Measurements from ENCODE around the gene FLT3.
"Not testable (repeated sequence)": the region's sequence is repeated elsewhere in the genome, so short reads cannot be mapped to it uniquely, and the experiment has no call there.

Gene FLT3

DNA sequence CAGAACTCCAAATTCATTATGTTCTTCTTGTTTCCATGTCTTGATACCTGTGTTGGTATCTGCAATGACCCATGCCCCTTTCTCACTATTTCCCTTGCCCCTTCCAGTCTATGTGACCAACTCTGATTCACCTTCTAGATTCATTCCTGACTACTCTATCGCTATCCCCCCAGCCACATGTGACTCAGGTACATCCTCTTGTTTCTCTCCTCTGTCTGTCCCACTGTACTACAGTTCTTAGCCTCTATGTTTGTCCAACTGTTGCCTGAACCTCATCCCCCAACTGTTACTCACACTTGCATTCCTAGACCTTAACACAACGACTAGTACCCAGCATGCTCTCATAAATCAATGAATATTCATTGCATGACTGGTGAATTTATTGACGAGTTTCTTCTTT, 10.0 kb upstream of the FLT3 start:
- H3K4me3 ChIP-seq (ENCODE audit: low read depth, low read length), result no peak overlapping the region
- DNase-seq, result no peak
- H3K27me3 ChIP-seq, result peaks cover 10% of the 10 kb centered on the region
- no peaks in the 10 kb centered on the region for H3K4me1 ChIP-seq
- TF ChIP-seq, protein P1, sequence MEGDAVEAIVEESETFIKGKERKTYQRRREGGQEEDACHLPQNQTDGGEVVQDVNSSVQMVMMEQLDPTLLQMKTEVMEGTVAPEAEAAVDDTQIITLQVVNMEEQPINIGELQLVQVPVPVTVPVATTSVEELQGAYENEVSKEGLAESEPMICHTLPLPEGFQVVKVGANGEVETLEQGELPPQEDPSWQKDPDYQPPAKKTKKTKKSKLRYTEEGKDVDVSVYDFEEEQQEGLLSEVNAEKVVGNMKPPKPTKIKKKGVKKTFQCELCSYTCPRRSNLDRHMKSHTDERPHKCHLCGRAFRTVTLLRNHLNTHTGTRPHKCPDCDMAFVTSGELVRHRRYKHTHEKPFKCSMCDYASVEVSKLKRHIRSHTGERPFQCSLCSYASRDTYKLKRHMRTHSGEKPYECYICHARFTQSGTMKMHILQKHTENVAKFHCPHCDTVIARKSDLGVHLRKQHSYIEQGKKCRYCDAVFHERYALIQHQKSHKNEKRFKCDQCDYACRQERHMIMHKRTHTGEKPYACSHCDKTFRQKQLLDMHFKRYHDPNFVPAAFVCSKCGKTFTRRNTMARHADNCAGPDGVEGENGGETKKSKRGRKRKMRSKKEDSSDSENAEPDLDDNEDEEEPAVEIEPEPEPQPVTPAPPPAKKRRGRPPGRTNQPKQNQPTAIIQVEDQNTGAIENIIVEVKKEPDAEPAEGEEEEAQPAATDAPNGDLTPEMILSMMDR (IDR thresholded peaks at IDR 0.05; ENCODE audit: low read depth, low read length), result no peak
- H3K36me3 ChIP-seq, result no peaks in the 10 kb centered on the region
- no peaks in the 10 kb centered on the region for H3K9me3 ChIP-seq

DNA sequence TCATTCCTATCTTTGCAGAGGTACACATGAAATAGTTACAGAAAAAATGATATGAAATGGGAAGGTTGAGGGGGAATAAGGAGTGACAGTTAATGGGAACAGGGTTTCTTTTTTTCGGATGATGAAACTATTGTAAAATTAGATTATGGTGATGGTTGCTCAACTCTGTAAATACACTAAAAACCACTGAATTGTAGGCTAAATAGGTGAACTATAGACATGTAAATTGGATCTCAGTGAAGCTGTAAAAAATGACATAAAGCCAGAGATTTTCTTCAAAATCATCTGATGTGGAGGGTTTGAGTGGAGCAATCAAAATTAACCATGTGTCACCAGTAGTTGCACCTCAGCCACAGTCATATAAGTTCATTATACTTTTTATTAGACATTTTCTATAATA, 6.6 kb upstream of the FLT3 start:
- Histone ChIP-seq H3K4me1 (no peaks in the 10 kb centered on the region), H3K36me3 (no peaks in the 10 kb centered on the region), H3K27me3 (peaks cover 36% of the 10 kb centered on the region), H3K9me3 (no peaks in the 10 kb centered on the region), H3K4me3 (ENCODE audit: low read depth, low read length) (no peak overlapping the region)
- TF ChIP-seq, protein P1 (IDR thresholded peaks at IDR 0.05; ENCODE audit: low read depth, low read length), result no peak
- no peak for DNase-seq

DNA sequence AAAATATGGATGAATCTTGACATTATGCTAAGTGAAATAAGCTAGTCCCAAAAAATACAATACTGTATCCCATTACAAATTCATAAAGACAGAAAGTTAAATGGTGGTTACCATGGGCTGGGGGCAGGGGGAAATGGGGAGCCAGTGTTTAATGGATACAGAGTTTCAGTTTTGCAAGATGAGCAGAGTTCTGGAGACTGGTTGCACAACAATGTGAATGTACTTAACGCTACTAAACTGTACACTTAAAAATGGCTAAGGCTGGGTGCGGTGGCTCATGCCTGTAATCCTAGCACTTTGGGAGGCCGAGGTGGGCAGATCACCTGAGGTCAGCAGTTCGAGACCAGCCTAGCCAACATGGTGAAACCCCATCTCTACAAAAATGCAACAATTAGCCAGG, 1.5 kb upstream of the FLT3 start:
- not testable (repeated sequence) for H3K9me3 ChIP-seq; H3K4me1 ChIP-seq; H3K36me3 ChIP-seq; H3K4me3 ChIP-seq (ENCODE audit: low read depth, low read length); DNase-seq
- peaks cover 77% of the 10 kb centered on the region for H3K27me3 ChIP-seq

DNA sequence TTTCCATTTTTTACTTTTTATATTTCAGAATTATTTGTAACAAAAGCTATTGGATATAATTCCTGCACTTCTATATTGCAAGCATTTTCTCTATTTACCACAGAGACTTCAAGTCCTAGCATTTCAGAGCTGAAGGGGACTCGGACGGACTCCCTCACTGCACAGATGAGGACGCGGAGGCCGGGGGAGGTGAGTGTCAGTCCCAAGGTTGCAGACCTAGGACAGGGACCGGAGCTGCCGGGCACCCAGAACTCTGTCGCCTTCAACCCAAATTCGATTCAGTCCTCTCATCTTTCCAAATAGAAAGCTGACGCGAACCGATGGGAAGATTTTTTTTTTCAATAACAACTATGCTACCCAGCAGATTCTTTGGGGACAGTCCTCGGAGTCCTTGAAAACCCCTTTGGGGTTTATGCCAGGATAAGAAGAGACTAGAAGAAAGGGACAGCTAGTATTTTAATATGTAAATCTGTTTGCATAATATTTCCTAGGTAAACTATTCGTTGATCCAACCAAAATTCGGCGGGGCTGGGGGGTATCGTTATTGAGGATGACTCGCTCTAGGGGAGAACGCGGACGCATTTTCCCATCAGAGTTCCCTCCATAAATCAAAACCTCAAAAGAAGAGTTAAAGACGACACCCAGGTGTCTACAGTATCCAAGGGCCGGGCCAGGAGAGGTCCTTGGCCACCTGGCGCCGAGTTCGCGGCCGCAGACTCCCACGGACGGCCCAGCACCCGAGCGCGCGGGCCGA, 803 bp downstream of the FLT3 start:
- DNase-seq, result no peak
- Histone ChIP-seq H3K9me3 (no peaks in the 10 kb centered on the region; the same call in 1 of the 2 replicates), H3K4me1 (no peaks in the 10 kb centered on the region), H3K36me3 (no peaks in the 10 kb centered on the region), H3K4me3 (ENCODE audit: low read depth, low read length) (no peak overlapping the region), H3K27me3 (peaks cover 96% of the 10 kb centered on the region)
- TF ChIP-seq, protein P1 (IDR thresholded peaks at IDR 0.05; ENCODE audit: low read depth, low read length), result no peak

DNA sequence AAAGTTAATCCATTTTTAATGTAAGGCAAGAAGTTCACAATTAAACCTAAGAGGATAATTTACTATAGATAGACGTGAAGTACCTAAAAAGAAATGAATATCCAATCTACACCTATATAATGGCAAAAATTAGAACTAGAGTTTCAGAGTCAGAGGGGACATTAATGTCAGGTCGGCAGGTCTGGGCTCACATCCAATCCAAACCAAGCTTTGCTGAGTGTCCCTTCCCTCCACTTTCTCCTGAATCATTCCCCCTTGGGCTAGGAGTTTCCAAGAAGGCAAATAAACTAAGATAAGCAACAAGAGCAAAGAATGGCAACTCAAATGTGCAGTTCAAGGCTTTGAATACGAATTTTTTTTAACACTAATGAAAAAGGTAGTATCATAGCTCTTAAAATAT, 2.9 kb downstream of the FLT3 start:
- TF ChIP-seq, protein P1 (IDR thresholded peaks at IDR 0.05; ENCODE audit: low read depth, low read length), result no peak
- peaks cover 91% of the 10 kb centered on the region for H3K27me3 ChIP-seq

DNA sequence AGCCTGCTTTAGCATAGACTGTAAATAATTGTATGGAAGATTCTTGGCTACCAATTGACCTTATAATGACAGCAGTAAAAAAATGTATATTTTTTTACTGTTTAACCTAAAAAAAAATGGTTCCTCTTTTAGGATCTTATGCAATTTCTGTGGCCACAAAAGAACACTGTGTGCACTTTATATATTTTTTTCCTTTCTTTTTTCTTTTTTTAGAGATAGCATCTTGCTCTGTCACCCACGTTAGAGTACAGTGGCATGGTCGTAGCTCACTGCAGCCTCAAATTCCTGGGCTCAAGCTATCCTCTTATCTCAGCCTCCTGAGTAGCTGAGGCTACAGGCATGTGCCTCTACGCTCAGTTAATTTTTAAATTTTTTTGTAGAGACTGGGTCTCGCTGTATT, 6.1 kb downstream of the FLT3 start:
- H3K9me3 ChIP-seq, result no peaks in the 10 kb centered on the region; the same call in none of the 2 replicates
- peaks cover 60% of the 10 kb centered on the region for H3K27me3 ChIP-seq
- no peak for DNase-seq
- H3K36me3 ChIP-seq, result no peaks in the 10 kb centered on the region
- no peaks in the 10 kb centered on the region for H3K4me1 ChIP-seq
- H3K4me3 ChIP-seq (ENCODE audit: low read depth, low read length), result no peak overlapping the region
- TF ChIP-seq, protein P1 (IDR thresholded peaks at IDR 0.05; ENCODE audit: low read depth, low read length), result no peak

More for the DNA sequence above, 2.9 kb downstream of the FLT3 start:
- DNase-seq, result no peak
- Histone ChIP-seq H3K4me3 (ENCODE audit: low read depth, low read length) (no peak overlapping the region), H3K4me1 (no peaks in the 10 kb centered on the region), H3K36me3 (no peaks in the 10 kb centered on the region), H3K9me3 (no peaks in the 10 kb centered on the region; the same call in none of the 2 replicates)
